Pancreas (tissue), 10 donors: ENCODE measurements around the gene MAP7D1. TPM values are rescaled to one million over a fixed set of nuclear protein-coding genes. Genes with fewer than 3 reads are reported as not detected.

Source experiments
- ATAC-seq, 4 donors: fragments of 200-7000 bp; cut with Tn5 transposase; one replicate each; pipeline versions ENCODE4 v1.8.0 to v1.9.1; 2020; ENCODE audit warnings: mild to moderate bottlenecking in 4 of 4, moderate library complexity in 4 of 4
- DNase-seq, 6 donors: peaks; one replicate each; pipeline ENCODE4 v3.0.0-alpha.2; 2020
- FAIRE-seq: peaks from 2 replicates; lab custom pipeline; 2012; peaks lifted over from hg19 to GRCh38; lab: Jason Lieb, UNC
- H3K27ac ChIP-seq, 4 donors: fragments of 200-600 bp; sonication (generic); 1 replicate in 3 of 4; 2 replicates in 1 of 4; pipeline versions ENCODE4 v1.5.0 to v1.8.0; 2020
- H3K27me3 ChIP-seq, 4 donors: fragments of 200-600 bp; one replicate each; pipeline ENCODE4 v1.8.0; 2021
- H3K36me3 ChIP-seq, 3 donors: fragments of 200-600 bp; sonication (generic) in 1 of 3; one replicate each; pipeline versions ENCODE4 v1.5.0 to v1.8.0; 2020 to 2021
- H3K4me1 ChIP-seq, 3 donors: fragments of 200-600 bp; one replicate each; pipeline ENCODE4 v1.8.0; 2021
- H3K4me3 ChIP-seq, 4 donors: fragments of 200-600 bp; sonication (generic) in 2 of 4; one replicate each; pipeline versions ENCODE4 v1.5.0 to v1.8.0; 2020 to 2021
- H3K9me3 ChIP-seq, 4 donors: fragments of 200-600 bp; one replicate each; pipeline ENCODE4 v1.8.0; 2021
- WGBS, 2 donors: extraction: QIAGEN DNeasy Blood & Tissue Kit; methylation state at CpG; one replicate each; pipeline ENCODE4 v1.1.7; 2013; 5-methylcytosine and 5-hydroxymethylcytosine counted together
- intact Hi-C, 3 donors: fragments of 100-400 bp; cut with DNase I; formaldehyde crosslinking; loops; one replicate each; pipeline versions ENCODE4 v1.11.1 to v1.14.2; 2022
- polyA plus RNA-seq, 2 donors: library from polyadenylated mRNA; stranded (reverse); fragments of 200-250 nt; gene quantifications; one replicate each; pipeline ENCODE4 v1.2.3, GENCODE V29; 2013
- total RNA-seq, 6 donors: library from RNA; stranded (reverse); fragmentation: NEBNext Ultra II Directional in 4 of 6; extraction: Animal tissue kit (Norgen Biotek cat#: 25700) in 4 of 6; gene quantifications; one replicate each; pipeline versions ENCODE4 v1.2.1 to v1.2.4, GENCODE V29; 2021 to 2023
- TF ChIP-seq, protein P1 (sequence below), 4 donors: fragments of 200-600 bp; sonication (generic) in 3 of 4; IDR thresholded peaks; one replicate each; pipeline versions ENCODE4 v1.5.0 to v1.8.0; 2021; ENCODE audit warnings: antibody characterized with exemption in 4 of 4
- donor health status: healthy with polysubstance abuse.
- donor health status: DM: no; HTN: no; CAD: no; lungs with moderate emphysema.
- donor health status: DM: no; HTN: no; CAD: no.
- donor health status: control.
- donor health status: control.
- donor health status: Bipolar disorder and iron deficiency.
- donor health status: DM: yes; HTN: yes; CAD: no.
- donor health status: DM: no; HTN: no; CAD: no.
- donor health status: DM: no; HTN: no; CAD: no.
- donor health status: DM: yes; HTN: yes; CAD: no.

Gene MAP7D1
- total and polyA plus RNA-seq, 8 donors, result 12.5 to 39.3 (median 22.3) TPM

DNA sequence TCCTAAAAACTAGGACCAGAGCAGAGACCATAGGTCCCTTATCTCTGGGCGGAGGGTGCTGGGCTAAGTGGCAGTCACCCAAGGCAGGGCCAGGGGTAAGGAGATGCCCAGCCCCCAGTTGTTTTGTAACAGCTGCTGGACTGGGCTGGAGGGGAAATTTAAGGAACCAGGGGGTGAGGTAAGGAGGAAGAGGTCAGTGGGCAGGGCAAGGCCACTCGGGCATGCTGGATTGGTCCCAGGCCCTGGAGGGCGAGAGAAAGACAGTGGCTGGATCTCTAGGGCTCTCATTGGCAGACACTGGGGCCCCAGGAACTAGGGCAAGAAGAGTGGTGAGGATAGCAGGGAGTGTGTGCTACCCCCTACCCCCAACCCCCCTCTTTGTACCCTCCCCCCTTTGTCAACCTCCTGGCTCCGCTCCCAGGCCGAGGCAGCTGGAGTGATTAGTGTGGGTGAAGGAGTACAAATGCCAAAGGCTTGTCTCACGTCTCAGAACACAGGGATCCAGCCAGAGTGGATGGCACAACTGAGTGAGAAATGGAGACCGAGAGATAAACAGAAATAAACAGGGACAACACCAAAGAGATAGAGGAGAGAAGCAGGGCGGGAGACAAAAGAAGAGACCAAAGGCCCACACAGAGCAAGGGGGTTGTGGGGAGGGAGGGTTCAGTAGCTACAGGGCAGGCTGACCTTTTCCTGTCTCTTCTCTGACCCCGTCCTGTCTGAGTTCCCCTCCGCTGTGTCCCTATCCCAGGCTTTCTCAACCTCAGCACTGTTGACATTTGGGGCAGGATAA is 47.8 kb downstream of the MAP7D1 start:
- FAIRE-seq (no peak), ATAC-seq (peak; percentile 36 to 69 (median 62)), DNase-seq (peak in 5 of 6 donors; percentile 30 to 66 (median 54))
- Histone ChIP-seq H3K4me1 (peaks cover 0 to 26% (median 12%) of the 10 kb centered on the region in 3 donors), H3K36me3 (no peaks in the 10 kb centered on the region), H3K27me3 (no peaks in the 10 kb centered on the region), H3K4me3 (no peak overlapping the region), H3K9me3 (no peaks in the 10 kb centered on the region), H3K27ac (peak overlapping the region; percentile 45 to 68 (median 66))
- intact Hi-C loops, result no loop called here
- TF ChIP-seq, protein P1, sequence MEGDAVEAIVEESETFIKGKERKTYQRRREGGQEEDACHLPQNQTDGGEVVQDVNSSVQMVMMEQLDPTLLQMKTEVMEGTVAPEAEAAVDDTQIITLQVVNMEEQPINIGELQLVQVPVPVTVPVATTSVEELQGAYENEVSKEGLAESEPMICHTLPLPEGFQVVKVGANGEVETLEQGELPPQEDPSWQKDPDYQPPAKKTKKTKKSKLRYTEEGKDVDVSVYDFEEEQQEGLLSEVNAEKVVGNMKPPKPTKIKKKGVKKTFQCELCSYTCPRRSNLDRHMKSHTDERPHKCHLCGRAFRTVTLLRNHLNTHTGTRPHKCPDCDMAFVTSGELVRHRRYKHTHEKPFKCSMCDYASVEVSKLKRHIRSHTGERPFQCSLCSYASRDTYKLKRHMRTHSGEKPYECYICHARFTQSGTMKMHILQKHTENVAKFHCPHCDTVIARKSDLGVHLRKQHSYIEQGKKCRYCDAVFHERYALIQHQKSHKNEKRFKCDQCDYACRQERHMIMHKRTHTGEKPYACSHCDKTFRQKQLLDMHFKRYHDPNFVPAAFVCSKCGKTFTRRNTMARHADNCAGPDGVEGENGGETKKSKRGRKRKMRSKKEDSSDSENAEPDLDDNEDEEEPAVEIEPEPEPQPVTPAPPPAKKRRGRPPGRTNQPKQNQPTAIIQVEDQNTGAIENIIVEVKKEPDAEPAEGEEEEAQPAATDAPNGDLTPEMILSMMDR (IDR thresholded peaks at IDR 0.05), result no peak
- WGBS, 2 donors, result 36 to 46% methylated on average over 10 of the region's 10 CpGs

GRCh38 chr1:36204347-36204909 is 48.5 kb downstream of the MAP7D1 start:
- 65 to 75% methylated on average over 6 of the region's 6 CpGs for WGBS, 2 donors
- ATAC-seq (no peak), FAIRE-seq (no peak), DNase-seq (peak in 2 of 6 donors; percentile 35 to 52)
- Histone ChIP-seq H3K27me3 (no peaks in the 10 kb centered on the region), H3K27ac (peak overlapping the region in 3 of 4 donors; percentile 64 to 68 (median 67)), H3K9me3 (no peaks in the 10 kb centered on the region), H3K4me1 (peaks cover 0 to 26% (median 12%) of the 10 kb centered on the region in 3 donors), H3K36me3 (no peaks in the 10 kb centered on the region), H3K4me3 (no peak overlapping the region)
- intact Hi-C loops, result no loop called here
- TF ChIP-seq, protein P1 (IDR thresholded peaks at IDR 0.05), result no peak

DNA sequence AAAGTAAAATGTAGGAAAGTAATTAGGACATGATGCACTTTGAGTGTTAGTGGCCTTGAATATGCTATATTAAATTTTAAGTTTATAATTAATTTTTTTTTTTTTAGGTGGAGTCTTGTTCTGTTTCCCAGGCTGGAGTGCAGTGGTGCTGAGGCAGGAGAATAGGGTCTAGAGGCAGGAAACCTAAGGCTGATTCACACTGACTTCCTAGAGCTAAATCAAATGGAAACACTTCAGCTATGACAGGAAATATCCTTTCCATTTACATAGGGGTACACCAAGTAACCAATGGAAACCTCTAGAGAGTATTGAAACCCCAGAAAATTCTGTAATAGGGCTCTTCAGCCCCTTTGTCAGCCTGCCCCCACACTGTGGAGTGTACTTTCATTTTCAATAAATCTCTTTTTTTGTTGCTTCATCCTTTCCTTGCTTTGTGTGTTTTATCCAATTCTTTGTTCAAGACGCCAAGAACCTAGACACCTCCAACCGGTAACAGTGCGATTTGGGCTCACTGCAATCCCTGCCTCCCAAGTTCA is 50.4 kb downstream of the MAP7D1 start:
- Histone ChIP-seq H3K4me3 (no peak overlapping the region), H3K4me1 (peaks cover 0 to 20% (median 7%) of the 10 kb centered on the region in 3 donors), H3K27ac (no peak overlapping the region), H3K27me3 (no peaks in the 10 kb centered on the region), H3K36me3 (no peaks in the 10 kb centered on the region), H3K9me3 (no peaks in the 10 kb centered on the region)
- intact Hi-C loops, result no loop called here
- peak in 1 of 6 donors; percentile 1 for DNase-seq
- ATAC-seq, result no peak
- 92 to 93% methylated on average over 3 of the region's 3 CpGs for WGBS, 2 donors
- FAIRE-seq, result no peak
- TF ChIP-seq, protein P1 (IDR thresholded peaks at IDR 0.05), result no peak

DNA sequence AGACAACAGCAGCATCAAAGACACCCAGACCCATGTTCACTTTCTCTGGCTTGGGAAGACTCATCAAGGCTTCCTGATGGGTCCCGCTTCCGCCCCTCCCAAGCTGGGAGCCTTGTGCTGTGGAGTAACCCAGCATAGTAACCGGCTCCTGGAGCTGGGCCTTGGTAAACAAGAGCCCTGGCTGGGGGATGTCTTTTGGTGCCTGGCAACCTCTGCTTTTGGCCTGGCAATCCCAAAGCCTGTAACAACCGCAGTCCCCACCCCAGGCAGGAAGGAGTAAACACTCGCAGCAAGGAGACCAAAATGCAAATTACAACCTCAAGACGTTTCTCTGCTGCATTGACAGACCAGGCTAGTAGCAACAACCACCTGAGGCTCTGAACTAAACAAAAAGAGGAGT is 51.4 kb downstream of the MAP7D1 start:
- Histone ChIP-seq H3K9me3 (no peaks in the 10 kb centered on the region), H3K36me3 (no peaks in the 10 kb centered on the region), H3K27me3 (no peaks in the 10 kb centered on the region), H3K27ac (peak overlapping the region in 2 of 4 donors; percentile 31 to 44), H3K4me3 (no peak overlapping the region), H3K4me1 (peaks cover 0 to 20% (median 7%) of the 10 kb centered on the region in 3 donors)
- DNase-seq (peak in 5 of 6 donors; percentile 50 to 76 (median 64)), FAIRE-seq (no peak), ATAC-seq (peak; percentile 71 to 85 (median 79))
- TF ChIP-seq, protein P1 (IDR thresholded peaks at IDR 0.05), result no peak
- intact Hi-C loops, result no loop called here
- WGBS, 2 donors, result 13 to 14% methylated on average over 6 of the region's 6 CpGs
